Caco-2 (cell line): ENCODE data around the gene COX7B2. TPM values are rescaled to one million over a fixed set of nuclear protein-coding genes. Genes with fewer than 3 reads are reported as not detected.

ENCODE experiments used
- BruUV-seq: library from RNA; stranded (reverse); fragments of 400-500 nt; replicated peaks from 2 replicates; lab custom pipeline; 2021; lab: Mats Ljungman, UMichigan
- CTCF ChIA-PET: fragments of 300-600 bp; sonication (Branson Sonifier 250); formaldehyde crosslinking; loops from one replicate; lab custom pipeline; 2022; ENCODE audit warnings: antibody characterized with exemption; lab: Charles Lee
- POLR2A ChIA-PET: fragments of 300-600 bp; sonication (Branson Sonifier 250); formaldehyde crosslinking; loops from one replicate; lab custom pipeline; 2022; ENCODE audit warnings: antibody characterized with exemption; lab: Charles Lee
- DNase-seq, 2 experiments: peaks; one replicate each; pipeline versions ENCODE4 v3.0.0 to v3.0.0-alpha.2; 2020 to 2022
- H3K27me3 ChIP-seq: replicated peaks from 2 replicates; pipeline ENCODE4 v1.6.0; 2011; ENCODE audit warnings: low read length; ENCODE audit not compliant: control insufficient read depth, insufficient read depth
- H3K36me3 ChIP-seq: 2 replicates; pipeline ENCODE4 v1.5.1; 2011; ENCODE audit warnings: low read length; ENCODE audit not compliant: control insufficient read depth, insufficient read depth
- H3K4me1 ChIP-seq: fragments of 250-450 bp; sonication (Bioruptor Pico); 2 replicates; pipeline ENCODE4 v1.5.1; 2020; ENCODE audit warnings: mild to moderate bottlenecking
- H3K4me3 ChIP-seq: 2 replicates; pipeline ENCODE4 v1.5.1; 2011; ENCODE audit warnings: low read depth, mild to moderate bottlenecking, control low read depth, low read length
- H3K9me3 ChIP-seq: fragments of 250-450 bp; sonication (Bioruptor Pico); 2 replicates; pipeline ENCODE4 v1.5.1; 2020; ENCODE audit warnings: mild to moderate bottlenecking, moderate library complexity
- H3K27ac Mint-ChIP-seq: one replicate; pipeline ENCODE4 v1.8.0; 2022; ENCODE audit warnings: mixed read lengths; ENCODE audit not compliant: unreplicated experiment
- H3K27me3 Mint-ChIP-seq: one replicate; pipeline ENCODE4 v1.8.0; 2022; ENCODE audit warnings: mixed read lengths; ENCODE audit not compliant: insufficient read depth, unreplicated experiment
- H3K36me3 Mint-ChIP-seq: one replicate; pipeline ENCODE4 v1.8.0; 2022; ENCODE audit warnings: mild to moderate bottlenecking, mixed read lengths; ENCODE audit not compliant: insufficient read depth, unreplicated experiment
- H3K4me1 Mint-ChIP-seq: one replicate; pipeline ENCODE4 v1.8.0; 2022; ENCODE audit warnings: low read depth, mixed read lengths; ENCODE audit not compliant: unreplicated experiment
- H3K4me3 Mint-ChIP-seq: one replicate; pipeline ENCODE4 v1.8.0; 2022; ENCODE audit warnings: mild to moderate bottlenecking, moderate library complexity, mixed read lengths; ENCODE audit not compliant: unreplicated experiment
- H3K9me3 Mint-ChIP-seq: one replicate; pipeline ENCODE4 v1.8.0; 2022; ENCODE audit warnings: mixed read lengths; ENCODE audit not compliant: unreplicated experiment
- CTCF ChIP-seq, 2 experiments: fragments of 200-600 bp in 1 of 2; IDR thresholded peaks; 1 replicate in 1 of 2; 2 replicates in 1 of 2; pipeline versions ENCODE4 v1.5.1 to v1.8.0; 2011 to 2022; ENCODE audit warnings: antibody characterized with exemption in 1 of 2, control low read depth in 1 of 2, inconsistent platforms in 1 of 2, low read depth in 1 of 2, low read length in 1 of 2, mild to moderate bottlenecking in 1 of 2, moderate library complexity in 1 of 2; ENCODE audit not compliant: insufficient read depth in 1 of 2, severe bottlenecking in 1 of 2, unreplicated experiment in 1 of 2
- intact Hi-C: fragments of 100-400 bp; cut with micrococcal nuclease; formaldehyde crosslinking; loops from one replicate; pipeline ENCODE4 v1.10.0; 2022; ENCODE audit not compliant: unreplicated experiment
- total RNA-seq: library from RNA; stranded (reverse); gene quantifications from 2 replicates; pipeline ENCODE4 v1.2.3, GENCODE V29; 2022

Gene COX7B2
- total RNA-seq, 1 experiment from 2014 or later: not detected

GRCh38 chr4:46889410-46889809 is 19.6 kb downstream of the COX7B2 start:
- Mint-ChIP-seq H3K36me3 (no peaks in the 10 kb centered on the region), H3K27me3 (no peaks in the 10 kb centered on the region), H3K27ac (peak overlapping the region; percentile 36), H3K4me3 (peak overlapping the region; percentile 45), H3K9me3 (peaks cover 14% of the 10 kb centered on the region), H3K4me1 (peaks cover 29% of the 10 kb centered on the region)
- no TSS peak for BruUV-seq
- Histone ChIP-seq H3K27me3 (no peaks in the 10 kb centered on the region), H3K4me1 (peaks cover 49% of the 10 kb centered on the region), H3K36me3 (no peaks in the 10 kb centered on the region; the same call in 1 of the 2 replicates), H3K9me3 (peaks cover 5% of the 10 kb centered on the region; the same call in 1 of the 2 replicates), H3K4me3 (no peak overlapping the region)
- no peak for TF ChIP-seq CTCF (IDR thresholded peaks at IDR 0.05; ENCODE audit: insufficient read depth in 1 of 2, low read depth in 1 of 2, low read length in 1 of 2, severe bottlenecking in 1 of 2, unreplicated experiment in 1 of 2)
- POLR2A ChIA-PET: no interaction called here
- intact Hi-C loops: loop anchor here (1.0 to 5.0 kb wide), 7 partner anchors 20 to 562 kb away; no protein-coding TSS in a partner anchor
- CTCF ChIA-PET: interaction anchor here (1.0 to 1.2 kb wide), 2 partner anchors 45 to 560 kb away, joined by 3 read pairs; no protein-coding TSS in a partner anchor
- DNase-seq: peak; percentile 37 to 52

- peaks cover 3% of the 10 kb centered on the region; the same call in 1 of the 2 replicates for H3K9me3 ChIP-seq
- no peaks in the 10 kb centered on the region for H3K27me3 ChIP-seq
- intact Hi-C loops: loop anchor here (1.0 to 5.0 kb wide), 3 partner anchors 42 to 559 kb away; no protein-coding TSS in a partner anchor
- ChIA-PET POLR2A (no interaction called here), CTCF (interaction anchor here (0.6 kb wide), 1 partner anchor 33 kb away, joined by 3 read pairs; no protein-coding TSS in a partner anchor)
- H3K4me3 ChIP-seq: no peak overlapping the region
- Mint-ChIP-seq H3K36me3 (no peaks in the 10 kb centered on the region), H3K27ac (peak overlapping the region; percentile 72), H3K4me1 (peaks cover 29% of the 10 kb centered on the region), H3K9me3 (peaks cover 14% of the 10 kb centered on the region), H3K4me3 (no peak overlapping the region), H3K27me3 (no peaks in the 10 kb centered on the region)
- H3K36me3 ChIP-seq: no peaks in the 10 kb centered on the region; the same call in 1 of the 2 replicates
- peak in 1 of 2 experiments; percentile 32 for DNase-seq
- peaks cover 49% of the 10 kb centered on the region for H3K4me1 ChIP-seq
- BruUV-seq: no TSS peak
- TF ChIP-seq CTCF (IDR thresholded peaks at IDR 0.05; ENCODE audit: insufficient read depth in 1 of 2, low read depth in 1 of 2, low read length in 1 of 2, severe bottlenecking in 1 of 2, unreplicated experiment in 1 of 2): peak; percentile 29 to 32
These were observed 22.3 kb downstream of the COX7B2 start for GRCh38 chr4:46886711-46887110.

- DNase-seq: peak in 1 of 2 experiments; percentile 34
- ChIA-PET CTCF (no interaction called here), POLR2A (no interaction called here)
- H3K4me3 ChIP-seq: no peak overlapping the region
- peaks cover 20% of the 10 kb centered on the region for H3K4me1 Mint-ChIP-seq
- no peaks in the 10 kb centered on the region for H3K36me3 ChIP-seq
- H3K27me3 ChIP-seq: no peaks in the 10 kb centered on the region
- intact Hi-C loops: no loop called here
- BruUV-seq: no TSS peak
- H3K36me3 Mint-ChIP-seq: no peaks in the 10 kb centered on the region
- H3K9me3 Mint-ChIP-seq: peaks cover 20% of the 10 kb centered on the region
- no peak overlapping the region for H3K27ac Mint-ChIP-seq
- no peaks in the 10 kb centered on the region for H3K27me3 Mint-ChIP-seq
- H3K9me3 ChIP-seq: peaks cover 3% of the 10 kb centered on the region; the same call in 1 of the 2 replicates
- H3K4me3 Mint-ChIP-seq: no peak overlapping the region
- TF ChIP-seq CTCF (IDR thresholded peaks at IDR 0.05; ENCODE audit: insufficient read depth in 1 of 2, low read depth in 1 of 2, low read length in 1 of 2, severe bottlenecking in 1 of 2, unreplicated experiment in 1 of 2): no peak
- H3K4me1 ChIP-seq: peaks cover 8% of the 10 kb centered on the region; the same call in 1 of the 2 replicates
These were observed 30.4 kb downstream of the COX7B2 start for GRCh38 chr4:46878641-46879040.
